HUES64 (cell line): ENCODE data around the gene TMEM60.

ENCODE experiments used
- H3K27ac ChIP-seq: 2 replicates; pipeline ENCODE4 v1.7.0; 2013; ENCODE audit warnings: low read depth, low read length, inconsistent platforms
- H3K27me3 ChIP-seq: 2 replicates; pipeline ENCODE4 v1.6.1; 2013; ENCODE audit warnings: mild to moderate bottlenecking, low read length; ENCODE audit not compliant: insufficient read depth
- H3K36me3 ChIP-seq: 2 replicates; pipeline ENCODE4 v1.6.1; 2013; ENCODE audit warnings: mild to moderate bottlenecking, low read length; ENCODE audit not compliant: insufficient read depth
- H3K4me1 ChIP-seq: 2 replicates; pipeline ENCODE4 v1.6.1; 2013; ENCODE audit warnings: mild to moderate bottlenecking, low read length, moderate library complexity; ENCODE audit not compliant: insufficient read depth
- H3K4me3 ChIP-seq: 2 replicates; pipeline ENCODE4 v1.5.1; 2013; ENCODE audit warnings: mild to moderate bottlenecking, low read length, moderate library complexity
- H3K9ac ChIP-seq: 2 replicates; pipeline ENCODE4 v1.6.1; 2013; ENCODE audit warnings: mild to moderate bottlenecking, low read depth, low read length
- H3K9me3 ChIP-seq: 2 replicates; pipeline ENCODE4 v1.6.1; 2013; ENCODE audit warnings: low read depth, low read length; ENCODE audit not compliant: insufficient read depth
- WGBS: fragments of 150-250, 120-280 bp; methylation state at CpG from one replicate; pipeline ENCODE4 v1.1.7; 2013; ENCODE audit warnings: missing lambda C conversion rate; 5-methylcytosine and 5-hydroxymethylcytosine counted together

The TMEM60 gene

GRCh38 chr7:77747178-77747577 is 51.1 kb downstream of the TMEM60 start:
- peaks cover 14% of the 10 kb centered on the region for H3K36me3 ChIP-seq
- WGBS, result 92% methylated on average over 2 of the region's 2 CpGs
- H3K27ac ChIP-seq, result no peak overlapping the region
- H3K27me3 ChIP-seq, result no peaks in the 10 kb centered on the region
- no peak overlapping the region for H3K4me3 ChIP-seq
- no peaks in the 10 kb centered on the region for H3K4me1 ChIP-seq
- H3K9ac ChIP-seq, result no peak overlapping the region
- H3K9me3 ChIP-seq, result no peaks in the 10 kb centered on the region

- H3K27ac ChIP-seq, result no peak overlapping the region
- no peak overlapping the region for H3K9ac ChIP-seq
- no peak overlapping the region for H3K4me3 ChIP-seq
- WGBS, result 100% methylated on average over 2 of the region's 2 CpGs
- H3K27me3 ChIP-seq, result no peaks in the 10 kb centered on the region
- H3K36me3 ChIP-seq, result peaks cover 15% of the 10 kb centered on the region
- no peaks in the 10 kb centered on the region for H3K9me3 ChIP-seq
- no peaks in the 10 kb centered on the region for H3K4me1 ChIP-seq
Measured at GRCh38 chr7:77746824-77747165, 51.4 kb downstream of the TMEM60 start.

- WGBS, result 78% methylated on average over 5 of the region's 6 CpGs
- no peak overlapping the region for H3K9ac ChIP-seq
- no peaks in the 10 kb centered on the region for H3K27me3 ChIP-seq
- no peak overlapping the region for H3K27ac ChIP-seq
- no peaks in the 10 kb centered on the region for H3K4me1 ChIP-seq
- peaks cover 11% of the 10 kb centered on the region for H3K36me3 ChIP-seq
- H3K9me3 ChIP-seq, result no peaks in the 10 kb centered on the region
- no peak overlapping the region for H3K4me3 ChIP-seq
Measured at GRCh38 chr7:77746164-77746823, 51.9 kb downstream of the TMEM60 start.

GRCh38 chr7:77745746-77746145 is 52.5 kb downstream of the TMEM60 start:
- no peaks in the 10 kb centered on the region for H3K27me3 ChIP-seq
- peaks cover 10% of the 10 kb centered on the region for H3K36me3 ChIP-seq
- 93% methylated on average over 4 of the region's 4 CpGs for WGBS
- H3K9me3 ChIP-seq, result no peaks in the 10 kb centered on the region
- no peak overlapping the region for H3K27ac ChIP-seq
- no peak overlapping the region for H3K4me3 ChIP-seq
- no peak overlapping the region for H3K9ac ChIP-seq
- no peaks in the 10 kb centered on the region for H3K4me1 ChIP-seq
